ENCODE data around the gene OASL.

DNA sequence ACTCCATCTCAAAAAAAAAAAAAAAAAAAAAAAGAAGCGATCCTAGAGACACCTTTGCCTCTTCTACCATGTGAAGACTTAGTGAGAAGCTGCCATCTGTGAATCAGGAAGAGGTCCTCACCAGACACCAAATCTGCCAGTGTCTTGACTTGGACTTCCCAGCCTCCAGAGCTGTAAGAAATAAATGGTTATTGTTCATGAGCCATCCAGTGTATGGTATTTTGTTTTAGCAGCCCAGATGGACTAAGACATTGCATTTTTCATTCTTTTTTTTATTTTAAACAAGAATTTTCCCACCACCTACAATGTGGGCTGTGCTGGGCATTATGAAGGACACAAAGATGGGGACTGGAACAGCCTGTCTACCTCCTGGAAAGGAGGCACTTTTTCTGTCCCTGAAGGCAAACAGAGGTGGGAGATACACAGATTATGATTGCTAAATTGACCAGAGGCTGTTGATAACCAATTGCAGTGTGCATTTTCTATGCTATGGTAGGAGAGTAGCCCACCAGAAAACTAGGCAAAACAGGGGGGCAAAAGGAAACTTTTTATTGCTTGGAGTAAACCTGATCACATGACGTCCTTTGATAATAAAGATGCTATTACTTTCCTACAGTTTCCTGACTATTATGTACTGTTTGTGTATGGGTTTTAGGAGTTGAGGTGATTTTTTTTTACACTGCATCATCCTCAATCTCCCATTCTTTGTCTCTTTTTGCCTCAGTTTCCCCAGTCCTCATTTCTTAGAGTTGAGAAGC lies 20.0 kb downstream of the OASL start:
- TF ChIP-seq POLR2A (IDR thresholded peaks at IDR 0.05), result no peak
- no peak for TF ChIP-seq EP300 (IDR thresholded peaks at IDR 0.05)

Measured in upper lobe of left lung (tissue), 4 donors.